HG03025 (cell line): Measurements from ENCODE around the gene PCDH8.
"Not testable (repeated sequence)": the region's sequence is repeated elsewhere in the genome, so short reads cannot be mapped to it uniquely, and the experiment has no call there.

Experiments
- ATAC-seq: cut with Tn5 transposase; IDR thresholded peaks from one replicate; pipeline ENCODE4 v1.9.1; 2021; ENCODE audit warnings: mild to moderate bottlenecking, moderate library complexity; ENCODE audit not compliant: unreplicated experiment, low FRiP score

Gene PCDH8

GRCh38 chr13:52827839-52828238, 20.6 kb downstream of the PCDH8 start:
- no peak for ATAC-seq

GRCh38 chr13:52817886-52818285, 30.6 kb downstream of the PCDH8 start:
- not testable (repeated sequence) for ATAC-seq

GRCh38 chr13:52815330-52815729, 33.1 kb downstream of the PCDH8 start:
- no peak for ATAC-seq

- no peak for ATAC-seq
These were observed 35.5 kb downstream of the PCDH8 start for GRCh38 chr13:52812941-52813340.

GRCh38 chr13:52811841-52812240, 36.6 kb downstream of the PCDH8 start:
- no peak for ATAC-seq

GRCh38 chr13:52810526-52810925, 37.9 kb downstream of the PCDH8 start:
- no peak for ATAC-seq

GRCh38 chr13:52810011-52810410, 38.4 kb downstream of the PCDH8 start:
- ATAC-seq = no peak

- ATAC-seq = peak; percentile 66
These were observed 39.1 kb downstream of the PCDH8 start for GRCh38 chr13:52809310-52809769.

GRCh38 chr13:52808842-52809219, 39.6 kb downstream of the PCDH8 start:
- ATAC-seq = no peak

- no peak for ATAC-seq
These were observed 42.4 kb downstream of the PCDH8 start for GRCh38 chr13:52806029-52806428.

- no peak for ATAC-seq
These were observed 44.2 kb downstream of the PCDH8 start for GRCh38 chr13:52804202-52804641.

- ATAC-seq = no peak
These were observed 47.6 kb downstream of the PCDH8 start for GRCh38 chr13:52800856-52801255.

GRCh38 chr13:52798770-52799430, 49.5 kb downstream of the PCDH8 start:
- ATAC-seq = no peak

GRCh38 chr13:52797176-52797575, 51.3 kb downstream of the PCDH8 start:
- no peak for ATAC-seq

GRCh38 chr13:52794589-52794988, 53.9 kb downstream of the PCDH8 start:
- no peak for ATAC-seq

GRCh38 chr13:52793515-52794061, 54.9 kb downstream of the PCDH8 start:
- ATAC-seq = no peak
